Skin of body (tissue), 2 donors: ENCODE data around the gene KLF7. TPM values are rescaled to one million over a fixed set of nuclear protein-coding genes. Genes with fewer than 3 reads are reported as not detected.

Experiments
- DNase-seq: peaks from one replicate; lab custom pipeline; 2025; lab: John Stamatoyannopoulos, UW
- total RNA-seq: library from RNA; depleted of rRNA; stranded (reverse); fragments of >200 nt; gene quantifications from one replicate; pipeline ENCODE4 v1.2.3, GENCODE V29; 2014

Gene KLF7
- total RNA-seq, 1 donor from 2014 or later, result 13.6 TPM

DNA sequence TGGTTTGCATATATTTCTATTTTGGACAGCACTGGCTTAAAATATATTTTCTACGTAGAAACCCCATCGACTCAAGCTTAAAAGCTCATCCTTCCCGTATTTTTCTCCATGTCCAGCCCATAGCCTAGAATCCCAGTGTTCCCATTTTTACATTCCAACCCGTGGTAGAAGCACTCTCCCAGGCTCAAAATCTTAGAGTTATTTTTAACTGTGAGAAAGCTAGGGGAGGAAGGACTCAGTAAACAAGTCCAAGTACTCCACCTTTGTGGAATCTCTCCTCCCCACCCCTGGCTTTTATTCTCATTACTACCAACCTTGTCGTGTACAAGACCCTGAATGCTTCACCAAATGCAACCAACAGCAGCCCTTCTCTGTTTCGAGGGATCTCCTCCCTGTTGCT, 69.8 kb downstream of the KLF7 start:
- DNase-seq, result no peak

- DNase-seq, result no peak
Measured at GRCh38 chr2:207093234-207093633, 72.5 kb downstream of the KLF7 start.

- no peak for DNase-seq
Measured at GRCh38 chr2:207092818-207093217, 72.9 kb downstream of the KLF7 start.

DNA sequence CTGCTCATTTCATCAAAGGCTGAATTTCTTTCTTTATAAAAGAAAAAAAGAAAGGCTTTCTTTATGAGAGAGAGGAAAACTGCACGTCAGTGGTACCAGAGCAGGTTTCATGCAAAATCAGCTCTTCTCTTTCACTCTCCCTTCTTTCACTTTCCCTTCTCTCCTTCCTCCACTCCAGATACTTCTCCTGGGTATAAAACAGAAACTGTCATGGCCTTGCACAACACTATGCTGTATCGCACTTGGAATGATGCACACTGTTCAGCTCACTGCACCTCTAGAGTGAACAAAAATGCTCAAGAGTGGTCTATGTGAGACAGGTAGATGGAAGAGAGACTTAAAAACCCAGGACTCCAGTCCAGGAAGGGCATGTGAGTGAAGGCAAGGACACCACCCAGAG, 73.8 kb downstream of the KLF7 start:
- no peak for DNase-seq

GRCh38 chr2:207091176-207091575, 74.6 kb downstream of the KLF7 start:
- DNase-seq, result no peak

DNA sequence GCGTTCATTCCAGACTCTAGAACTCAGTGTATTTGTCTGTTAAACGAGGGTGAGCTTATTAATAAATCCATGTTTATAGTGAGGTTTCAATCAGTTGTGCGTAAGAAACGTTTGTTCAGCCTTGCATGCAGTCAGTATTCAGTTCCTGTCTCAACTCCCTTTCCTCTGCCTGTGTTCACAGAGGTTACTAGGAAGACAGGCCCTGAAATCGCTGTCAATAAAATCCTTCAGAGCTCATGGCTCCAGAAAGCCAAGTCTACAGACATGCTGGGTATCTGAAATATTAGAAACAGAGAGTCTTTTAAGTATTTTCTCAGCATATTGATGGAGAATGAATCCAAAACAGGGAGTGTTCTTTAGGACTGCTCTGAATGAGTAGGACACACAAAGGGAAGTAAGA, 75.4 kb downstream of the KLF7 start:
- DNase-seq, result no peak

DNA sequence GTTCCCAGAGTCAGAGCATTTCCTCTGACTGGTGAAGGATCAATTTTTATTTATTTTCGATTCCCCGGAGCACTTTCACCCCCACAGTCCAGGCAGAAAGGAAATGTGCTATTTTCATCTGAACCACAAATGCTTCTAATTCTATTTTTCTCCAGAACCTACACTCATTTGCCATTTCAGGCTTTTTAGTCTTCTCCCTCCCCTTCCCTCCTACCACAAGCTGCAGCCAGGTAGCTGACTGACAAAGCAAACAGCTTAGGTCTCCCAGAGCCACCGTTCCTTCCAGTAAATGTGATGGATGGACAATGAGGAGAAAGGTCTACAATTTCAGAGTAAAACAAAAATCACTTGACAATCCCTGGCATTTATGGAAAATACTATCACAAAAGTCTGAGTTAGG, 76.9 kb downstream of the KLF7 start:
- no peak for DNase-seq

DNA sequence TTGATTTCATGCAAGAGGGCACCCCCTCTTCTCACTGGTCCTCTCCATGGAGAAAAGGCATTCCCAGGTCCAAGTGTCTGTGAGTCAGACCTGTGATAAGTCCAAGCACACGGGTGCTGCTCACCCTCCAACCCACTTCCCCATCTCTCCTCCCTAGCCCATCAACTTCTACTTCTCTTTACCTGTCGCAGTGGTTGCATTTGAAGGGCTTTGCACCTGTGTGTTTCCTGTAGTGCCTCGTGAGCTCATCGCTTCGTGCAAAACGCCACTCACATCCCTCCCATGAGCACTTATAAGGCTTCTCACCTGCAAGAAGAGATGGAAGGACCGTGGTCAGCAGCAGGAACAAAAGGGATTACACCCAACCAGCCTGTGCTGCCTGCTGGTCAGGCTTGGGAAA, 77.5 kb downstream of the KLF7 start:
- DNase-seq, result no peak

- DNase-seq, result no peak
Measured at GRCh38 chr2:207087046-207087902, 78.5 kb downstream of the KLF7 start.

DNA sequence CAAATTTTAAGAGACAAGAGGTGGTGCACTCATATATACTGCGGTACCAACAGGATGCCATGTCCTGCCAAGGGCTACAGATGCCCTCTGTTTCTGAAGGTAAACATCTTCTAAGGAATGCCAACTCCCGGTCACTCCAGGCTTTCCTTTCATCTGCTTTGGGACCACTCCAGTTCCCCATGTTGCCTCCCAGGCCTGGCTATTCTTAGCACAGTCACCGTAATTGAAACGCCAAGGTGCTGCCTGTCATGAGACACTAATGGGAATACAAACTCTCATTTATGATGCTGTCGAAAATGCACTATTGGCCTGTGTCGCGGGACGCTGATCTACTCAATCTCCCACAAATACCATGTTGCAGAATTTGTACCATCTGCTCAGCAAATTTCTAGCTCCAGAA, 79.6 kb downstream of the KLF7 start:
- no peak for DNase-seq

DNA sequence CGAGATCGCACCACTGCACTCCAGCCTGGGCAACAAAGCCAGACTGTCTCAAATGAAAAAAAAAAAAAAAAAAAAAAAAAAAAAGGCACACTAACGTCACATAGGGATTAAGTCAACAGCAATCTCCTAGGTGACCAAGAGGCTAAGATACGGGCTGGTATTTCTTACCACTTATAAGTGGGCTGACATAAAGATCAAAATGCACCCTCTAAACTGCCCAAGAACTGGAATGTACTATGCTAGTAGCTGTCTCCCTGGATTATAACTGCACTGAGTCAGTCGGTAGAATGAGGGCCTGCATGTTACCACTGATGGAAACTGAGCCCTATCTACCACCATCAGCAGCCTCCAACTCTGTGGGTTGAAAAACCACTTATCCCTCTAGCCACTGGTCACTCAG, 80.6 kb downstream of the KLF7 start:
- DNase-seq, result no peak

- DNase-seq, result no peak
Measured at GRCh38 chr2:207083361-207084110, 82.2 kb downstream of the KLF7 start.

DNA sequence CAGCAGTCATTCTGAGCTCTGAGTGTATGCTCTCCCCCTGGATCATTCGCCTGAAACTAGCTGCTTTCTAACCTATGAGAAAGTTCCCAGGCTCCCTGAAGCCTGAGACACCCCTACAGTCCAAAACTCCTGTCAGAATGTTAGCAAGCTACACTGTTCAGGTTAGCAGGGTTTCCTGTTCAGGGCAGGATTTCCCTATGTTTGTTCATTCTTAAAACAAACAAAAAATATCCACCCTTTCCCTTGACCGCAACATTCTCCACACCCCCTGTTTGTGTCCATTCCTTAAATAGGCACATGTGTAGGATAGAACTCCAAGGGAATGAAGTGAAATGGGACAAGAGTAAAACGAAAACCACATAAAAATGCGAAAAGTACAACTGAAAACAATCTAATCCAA, 83.1 kb downstream of the KLF7 start:
- DNase-seq, result no peak

GRCh38 chr2:207078186-207078798, 87.5 kb downstream of the KLF7 start:
- DNase-seq, result no peak

GRCh38 chr2:207077266-207077665, 88.5 kb downstream of the KLF7 start:
- DNase-seq, result no peak

GRCh38 chr2:207075456-207075855, 90.3 kb downstream of the KLF7 start:
- no peak for DNase-seq

- DNase-seq, result peak; percentile 59
Measured at GRCh38 chr2:207073801-207074678, 91.7 kb downstream of the KLF7 start.

DNA sequence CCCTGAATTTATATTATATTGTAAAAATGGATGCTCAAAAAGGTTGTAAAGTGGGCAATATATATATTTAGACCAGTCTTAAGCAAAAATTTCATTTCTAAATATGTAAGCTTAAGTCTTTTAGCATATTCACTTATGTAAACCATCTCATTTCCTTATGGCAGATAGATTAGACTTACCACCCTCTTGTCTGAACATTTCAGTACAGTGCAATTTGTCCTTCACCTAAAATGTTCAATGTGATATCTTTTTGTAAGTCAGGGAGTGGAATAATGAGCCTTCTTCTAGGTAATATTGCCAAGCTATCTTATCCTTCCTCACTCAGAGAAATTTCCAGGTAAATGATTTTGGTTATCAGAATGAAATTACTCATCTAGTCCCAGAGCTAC, 92.3 kb downstream of the KLF7 start:
- no peak for DNase-seq

DNA sequence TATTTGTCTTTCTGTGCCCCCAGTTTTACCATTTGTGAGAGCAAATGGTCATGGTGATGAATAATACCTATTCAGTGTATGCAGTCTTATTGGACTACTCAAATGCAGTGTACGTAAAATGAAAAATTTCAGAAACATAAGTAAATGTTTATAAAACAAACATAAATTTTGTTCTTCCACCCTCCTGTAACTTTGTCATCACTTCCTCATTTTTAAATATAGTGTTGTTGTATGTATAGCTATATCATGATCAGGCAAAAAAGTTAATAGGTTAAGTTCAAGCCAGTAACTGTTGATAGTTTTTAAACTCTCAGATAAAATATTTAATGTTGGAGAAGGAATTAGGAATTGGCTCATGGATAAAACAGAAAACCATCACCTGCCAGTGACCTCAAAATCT, 93.2 kb downstream of the KLF7 start:
- DNase-seq, result no peak

DNA sequence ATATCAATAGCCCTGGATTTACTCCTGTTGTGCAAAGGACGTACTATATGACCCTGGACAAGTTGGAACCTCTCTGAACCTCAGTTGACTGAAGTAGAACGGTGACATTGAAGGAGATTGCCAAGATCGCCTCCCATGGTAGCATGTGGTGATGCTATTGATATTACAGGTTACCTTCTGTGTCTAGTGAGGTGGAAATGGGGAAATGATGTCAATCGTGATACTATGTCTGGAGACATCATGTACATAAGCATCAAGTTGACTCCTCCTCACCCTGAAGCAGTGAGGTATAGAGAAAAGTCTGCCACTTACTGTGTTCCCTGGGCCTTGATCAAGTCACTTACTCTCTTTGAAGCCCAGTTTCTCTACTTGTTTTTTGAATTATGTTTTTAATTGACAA, 93.9 kb downstream of the KLF7 start:
- no peak for DNase-seq

- DNase-seq, result peak; percentile 18
Measured at GRCh38 chr2:207067473-207067872, 98.3 kb downstream of the KLF7 start.
